SH-SY5Y (cell line): ENCODE measurements around the gene RPS6KC1.

ENCODE experiments used
- GATA2 ChIP-seq: IDR thresholded peaks from 2 replicates; pipeline ENCODE4 v1.6.1; 2011; ENCODE audit warnings: mild to moderate bottlenecking, low read depth, low read length
- GATA3 ChIP-seq: IDR thresholded peaks from 2 replicates; pipeline ENCODE4 v1.6.1; 2011; ENCODE audit warnings: low read depth, mild to moderate bottlenecking, low read length, moderate library complexity

- no peak for TF ChIP-seq GATA2
- TF ChIP-seq GATA3 = no peak
Observed at GRCh38 chr1:213166852-213167251, 115.8 kb downstream of the RPS6KC1 start.
